Esophagus muscularis mucosa (tissue), 3 donors: Measurements from ENCODE around the gene CFAP161.

Experiments
- CTCF ChIP-seq, 3 experiments: fragments of 200-600 bp in 2 of 3; fragments of 450-650 bp in 1 of 3; sonication (generic) in 2 of 3; IDR thresholded peaks; one replicate each; pipeline ENCODE4 v1.5.1; 2017 to 2019; ENCODE audit warnings: antibody characterized with exemption in 3 of 3, mild to moderate bottlenecking in 2 of 3, moderate library complexity in 1 of 3
- POLR2A ChIP-seq: fragments of 450-650 bp; IDR thresholded peaks from one replicate; pipeline ENCODE4 v1.6.1; 2017; ENCODE audit warnings: antibody characterized with exemption, moderate library complexity, mild to moderate bottlenecking, low read depth

GRCh38 chr15:81108427-81108826 lies 25.6 kb upstream of the CFAP161 start:
- TF ChIP-seq CTCF (IDR thresholded peaks at IDR 0.05), result peak; percentile 28 to 46 (median 32)
- TF ChIP-seq POLR2A, result no peak
